IPS-NIHi7 (cell line): Measurements from ENCODE around the gene IRF4.
"Not testable (repeated sequence)": the region's sequence is repeated elsewhere in the genome, so short reads cannot be mapped to it uniquely, and the experiment has no call there.

Experiments
- DNase-seq: peaks from one replicate; pipeline ENCODE4 v3.0.0; 2012; ENCODE audit warnings: mixed read lengths; ENCODE audit errors: extremely low spot score

Gene IRF4

GRCh38 chr6:366389-367297 is 24.9 kb upstream of the IRF4 start:
- no peak for DNase-seq

- no peak for DNase-seq
Measured at GRCh38 chr6:367298-367794, 24.2 kb upstream of the IRF4 start.

GRCh38 chr6:367891-368630 is 23.5 kb upstream of the IRF4 start:
- no peak for DNase-seq

- no peak for DNase-seq
Measured at GRCh38 chr6:369559-370431, 21.8 kb upstream of the IRF4 start.

- no peak for DNase-seq
Measured at GRCh38 chr6:370555-370954, 21.0 kb upstream of the IRF4 start.

GRCh38 chr6:371851-372250 is 19.7 kb upstream of the IRF4 start:
- not testable (repeated sequence) for DNase-seq

- no peak for DNase-seq
Measured at GRCh38 chr6:372336-372911, 19.1 kb upstream of the IRF4 start.

- DNase-seq, result no peak
Measured at GRCh38 chr6:373031-373430, 18.5 kb upstream of the IRF4 start.

- DNase-seq, result no peak
Measured at GRCh38 chr6:373773-374724, 17.5 kb upstream of the IRF4 start.

- DNase-seq, result no peak
Measured at GRCh38 chr6:374956-375355, 16.6 kb upstream of the IRF4 start.

- DNase-seq, result no peak
Measured at GRCh38 chr6:376827-377640, 14.5 kb upstream of the IRF4 start.

GRCh38 chr6:377641-378020 is 13.9 kb upstream of the IRF4 start:
- not testable (repeated sequence) for DNase-seq

- DNase-seq, result no peak
Measured at GRCh38 chr6:378090-378957, 13.2 kb upstream of the IRF4 start.

- DNase-seq, result no peak
Measured at GRCh38 chr6:378958-379409, 12.6 kb upstream of the IRF4 start.

GRCh38 chr6:379410-380181 is 12.0 kb upstream of the IRF4 start:
- DNase-seq, result no peak

- DNase-seq, result no peak
Measured at GRCh38 chr6:380234-381218, 11.0 kb upstream of the IRF4 start.
